ENCODE data around the gene E4F1.

E4F1 gene

GRCh38 chr16:2223221-2223941, at the start of gene E4F1:
E4F1 (plus strand) TSS chr16:2223591; CDS start chr16:2223614, 23 bp downstream.
- peak; percentile 100 for DNase-seq

GRCh38 chr16:2173916-2174315, 49.5 kb upstream of the E4F1 start:
- no peak for DNase-seq

GRCh38 chr16:2174396-2175131, 48.8 kb upstream of the E4F1 start:
- DNase-seq = no peak

GRCh38 chr16:2175454-2175853, 47.9 kb upstream of the E4F1 start:
- DNase-seq = no peak

GRCh38 chr16:2176047-2176446, 47.3 kb upstream of the E4F1 start:
- no peak for DNase-seq

- DNase-seq = no peak
Observed at GRCh38 chr16:2177101-2177500, 46.3 kb upstream of the E4F1 start.

GRCh38 chr16:2177561-2177960, 45.8 kb upstream of the E4F1 start:
- DNase-seq = no peak

- DNase-seq = peak; percentile 31 to 45
Observed at GRCh38 chr16:2178321-2179106, 44.9 kb upstream of the E4F1 start.

GRCh38 chr16:2179107-2179501, 44.3 kb upstream of the E4F1 start:
- DNase-seq = no peak

GRCh38 chr16:2179576-2179975, 43.8 kb upstream of the E4F1 start:
- DNase-seq = no peak

- no peak for DNase-seq
Observed at GRCh38 chr16:2180461-2180860, 42.9 kb upstream of the E4F1 start.

- DNase-seq = no peak
Observed at GRCh38 chr16:2180962-2181923, 42.1 kb upstream of the E4F1 start.

GRCh38 chr16:2181952-2182351, 41.4 kb upstream of the E4F1 start:
- DNase-seq = no peak

GRCh38 chr16:2183671-2184070, 39.7 kb upstream of the E4F1 start:
- no peak for DNase-seq

GRCh38 chr16:2184346-2184745, 39.0 kb upstream of the E4F1 start:
- DNase-seq = no peak

GRCh38 chr16:2184962-2185361, 38.4 kb upstream of the E4F1 start:
- no peak for DNase-seq

GRCh38 chr16:2186064-2186463, 37.3 kb upstream of the E4F1 start:
- no peak for DNase-seq

GRCh38 chr16:2186505-2186904, 36.9 kb upstream of the E4F1 start:
- DNase-seq = no peak

- no peak for DNase-seq
Observed at GRCh38 chr16:2187212-2187611, 36.2 kb upstream of the E4F1 start.

GRCh38 chr16:2188395-2188794, 35.0 kb upstream of the E4F1 start:
- no peak for DNase-seq

- DNase-seq = no peak
Observed at GRCh38 chr16:2189252-2189893, 34.0 kb upstream of the E4F1 start.

Measured in stimulated activated CD4-positive, alpha-beta T cell treated with anti-CD3 and anti-CD28 coated beads, Interleukin-2, amount 100 ng/mL, for 24 hours (primary cell).